Stimulated activated CD4-positive, alpha-beta T cell treated with anti-CD3 and anti-CD28 coated beads, Interleukin-15, amount 100 ng/mL, for 48 hours (primary cell): Measurements from ENCODE around the gene VPS35L.
"Not testable (repeated sequence)": the region's sequence is repeated elsewhere in the genome, so short reads cannot be mapped to it uniquely, and the experiment has no call there.

Source experiments
- DNase-seq, 2 donors: peaks; one replicate each; pipeline ENCODE4 v3.0.0-alpha.2; 2020; ENCODE audit warnings: low read depth in 2 of 2

Gene VPS35L

GRCh38 chr16:19528666-19529065 is 26.8 kb upstream of the VPS35L start:
- DNase-seq = no peak

- no peak for DNase-seq
Measured at GRCh38 chr16:19532601-19533000, 22.9 kb upstream of the VPS35L start.

- DNase-seq = no peak
Measured at GRCh38 chr16:19540241-19540970, 15.1 kb upstream of the VPS35L start.

GRCh38 chr16:19542138-19542821 is 13.2 kb upstream of the VPS35L start:
- DNase-seq = no peak

GRCh38 chr16:19543278-19543996 is 12.1 kb upstream of the VPS35L start:
- DNase-seq = not testable (repeated sequence)

- DNase-seq = no peak
Measured at GRCh38 chr16:19548144-19548543, 7.4 kb upstream of the VPS35L start.

- no peak for DNase-seq
Measured at GRCh38 chr16:19549673-19550072, 5.8 kb upstream of the VPS35L start.

GRCh38 chr16:19555938-19556771 is 652 bp downstream of the VPS35L start:
- DNase-seq = peak; percentile 11 to 12

GRCh38 chr16:19559242-19559910 is 3.9 kb downstream of the VPS35L start:
- no peak for DNase-seq

- no peak for DNase-seq
Measured at GRCh38 chr16:19560078-19560477, 4.6 kb downstream of the VPS35L start.

GRCh38 chr16:19563377-19563776 is 7.9 kb downstream of the VPS35L start:
- no peak for DNase-seq

GRCh38 chr16:19566362-19566761 is 10.9 kb downstream of the VPS35L start:
- DNase-seq = no peak

- no peak for DNase-seq
Measured at GRCh38 chr16:19567560-19567959, 12.1 kb downstream of the VPS35L start.

GRCh38 chr16:19573997-19574396 is 18.5 kb downstream of the VPS35L start:
- no peak for DNase-seq

- DNase-seq = no peak
Measured at GRCh38 chr16:19574615-19575014, 19.1 kb downstream of the VPS35L start.

- no peak for DNase-seq
Measured at GRCh38 chr16:19578378-19578971, 23.0 kb downstream of the VPS35L start.

GRCh38 chr16:19582050-19582831 is 26.7 kb downstream of the VPS35L start:
- no peak for DNase-seq

GRCh38 chr16:19583665-19584300 is 28.3 kb downstream of the VPS35L start:
- DNase-seq = peak in 1 of 2 donors; percentile 14

GRCh38 chr16:19588661-19589060 is 33.2 kb downstream of the VPS35L start:
- DNase-seq = no peak

- no peak for DNase-seq
Measured at GRCh38 chr16:19589106-19589505, 33.6 kb downstream of the VPS35L start.
